GM18505 (cell line): ENCODE measurements around the gene GNG7.
"Not testable (repeated sequence)": the region's sequence is repeated elsewhere in the genome, so short reads cannot be mapped to it uniquely, and the experiment has no call there.

Experiments
- ATAC-seq: cut with Tn5 transposase; IDR thresholded peaks from one replicate; pipeline ENCODE4 v1.9.1; 2021; ENCODE audit not compliant: unreplicated experiment
- POLR2A ChIP-seq: IDR thresholded peaks from 4 replicates; pipeline ENCODE4 v1.6.1; 2011; ENCODE audit warnings: borderline replicate concordance; ENCODE audit not compliant: insufficient read depth, insufficient read length; ENCODE audit errors: extremely low read depth

The GNG7 gene

DNA sequence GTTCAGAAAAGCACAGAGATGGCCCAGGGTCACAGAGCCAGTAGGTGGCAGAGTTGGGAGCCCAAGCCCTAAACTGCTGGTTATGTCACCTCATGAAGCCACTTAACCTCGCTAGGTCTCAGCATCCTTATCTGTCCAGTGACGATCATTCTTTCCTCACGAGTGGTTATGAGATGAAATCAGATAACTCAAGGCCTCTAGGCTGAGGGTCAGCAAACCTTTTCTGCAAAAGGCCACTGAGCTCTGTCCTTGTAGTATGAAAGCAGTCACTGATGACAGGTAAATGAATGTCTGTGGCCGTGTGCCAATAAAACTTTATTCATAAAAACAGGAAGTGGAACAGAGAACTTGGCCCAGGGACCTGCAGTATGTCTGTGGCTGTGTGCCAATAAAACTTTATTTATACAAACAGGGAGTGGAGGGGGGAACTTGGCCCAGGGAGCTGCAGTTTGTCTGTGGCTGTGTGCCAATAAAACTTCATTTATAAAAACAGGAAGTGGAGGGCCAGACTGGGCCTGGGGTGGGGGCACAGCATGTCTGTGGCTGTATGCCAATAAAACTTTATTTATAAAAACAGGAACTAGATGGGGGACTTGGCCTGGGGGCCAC, 71.2 kb downstream of the GNG7 start:
- ATAC-seq, result no peak

DNA sequence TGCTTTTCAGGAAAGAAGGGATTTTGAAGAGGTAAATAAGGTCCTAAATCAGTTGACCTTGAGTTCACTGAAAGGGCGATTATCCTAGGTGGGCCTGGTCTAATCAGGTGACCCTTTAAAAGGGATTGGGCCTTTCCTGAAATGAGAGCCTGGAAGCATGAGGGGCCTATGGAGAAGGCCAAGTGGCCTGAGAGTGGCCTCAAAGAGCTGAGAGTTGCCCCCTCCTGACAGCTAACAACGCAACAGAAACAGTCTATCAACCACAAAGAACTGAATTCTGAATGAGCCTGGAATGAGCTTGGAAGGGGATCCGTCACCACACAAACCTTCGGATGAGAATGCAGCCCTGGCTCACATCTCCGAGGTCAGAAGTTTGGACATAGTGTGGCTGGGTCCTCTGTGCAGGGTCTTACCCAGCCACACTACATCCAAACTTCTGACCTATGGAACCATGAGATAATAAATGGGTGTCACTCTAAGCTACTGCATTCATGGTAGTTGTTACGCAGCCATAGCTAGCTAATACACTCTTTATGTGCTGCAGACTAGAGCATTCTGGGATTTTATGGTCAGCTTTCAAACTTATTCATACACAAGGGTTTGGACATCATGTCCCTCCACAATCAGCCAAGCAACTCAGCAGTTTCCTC, 72.0 kb downstream of the GNG7 start:
- no peak for ATAC-seq

More for the DNA sequence above, 71.2 kb downstream of the GNG7 start:
- no peak for TF ChIP-seq POLR2A

DNA sequence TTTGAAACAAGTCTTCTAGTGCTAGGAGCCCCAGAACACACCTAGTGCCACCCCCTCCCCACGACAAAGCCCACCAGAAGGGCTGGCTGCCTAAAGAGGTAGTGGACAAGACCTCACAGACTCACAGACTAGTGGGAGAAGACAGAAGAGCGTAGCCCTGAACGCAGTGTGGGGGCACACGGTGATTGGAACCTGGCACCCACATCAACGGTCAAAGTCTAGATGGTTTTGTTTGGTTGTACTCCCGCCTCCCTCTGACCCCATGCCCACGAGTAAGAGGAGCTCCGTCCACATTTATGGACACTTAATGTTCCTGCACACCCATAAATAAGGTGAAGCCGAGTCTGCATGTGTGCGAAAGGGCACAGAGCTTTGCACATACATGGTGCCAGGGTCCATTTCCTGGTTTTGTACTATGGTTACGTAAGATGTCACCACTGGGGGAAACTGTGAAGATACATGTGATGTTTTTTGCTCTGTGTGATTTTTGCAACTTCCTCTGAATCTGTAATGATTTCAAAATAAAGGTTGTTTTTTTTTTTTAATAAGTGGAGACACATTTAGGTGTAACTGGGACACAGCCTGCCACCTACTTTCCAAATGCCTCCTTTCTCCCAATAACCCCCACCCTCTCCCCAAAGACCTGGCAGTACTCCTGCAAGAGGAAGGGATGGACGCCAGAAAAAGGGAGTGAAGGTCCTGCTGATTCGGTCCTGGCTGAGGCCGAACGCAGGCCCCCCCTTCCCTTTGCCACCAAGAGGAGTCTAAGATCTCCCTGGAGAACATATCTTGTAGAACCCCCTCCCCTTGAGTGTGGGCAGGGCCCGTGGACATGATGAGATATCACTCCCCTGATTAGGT, 72.8 kb downstream of the GNG7 start:
- no peak for ATAC-seq
- no peak for TF ChIP-seq POLR2A

More for the DNA sequence above, 72.0 kb downstream of the GNG7 start:
- no peak for TF ChIP-seq POLR2A

DNA sequence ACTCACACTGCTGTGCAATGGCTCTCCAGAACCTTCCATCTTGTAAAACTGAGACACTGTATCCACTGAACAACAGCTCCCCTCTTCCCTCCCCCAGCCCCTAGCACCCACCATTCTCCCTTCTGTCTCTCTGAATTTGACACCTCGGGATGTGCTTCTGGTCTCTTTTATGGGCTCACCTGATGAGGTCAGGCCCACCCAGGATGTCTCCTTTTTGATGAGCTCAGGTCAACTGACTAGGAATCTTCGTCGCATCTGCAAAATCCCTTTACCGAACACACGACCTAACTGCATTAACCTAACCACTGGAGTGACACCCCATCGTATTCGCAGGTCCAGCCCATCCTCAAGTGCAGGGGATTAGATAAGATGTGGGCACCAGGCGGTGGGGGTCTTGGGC, 73.9 kb downstream of the GNG7 start:
- ATAC-seq, result no peak
- TF ChIP-seq POLR2A, result no peak

DNA sequence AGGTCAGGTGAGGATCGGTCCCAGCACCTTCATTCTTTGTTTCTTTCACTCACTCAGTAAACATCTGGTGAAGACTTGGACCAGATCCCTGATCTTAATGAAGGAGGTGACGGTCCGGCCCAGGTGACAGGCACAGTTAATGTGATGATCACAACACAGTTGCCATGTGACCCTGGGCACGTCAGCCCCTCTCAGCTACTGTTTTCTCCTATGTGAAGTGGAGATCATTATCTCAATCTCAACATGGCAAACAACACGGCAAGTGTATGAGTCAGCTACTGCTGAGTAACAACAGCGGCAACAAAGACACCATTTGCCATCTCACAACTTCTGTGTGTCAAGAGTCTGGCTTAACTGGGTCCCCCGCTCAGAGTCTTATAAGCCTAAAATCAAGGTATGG, 74.6 kb downstream of the GNG7 start:
- no peak for ATAC-seq
- TF ChIP-seq POLR2A, result no peak

DNA sequence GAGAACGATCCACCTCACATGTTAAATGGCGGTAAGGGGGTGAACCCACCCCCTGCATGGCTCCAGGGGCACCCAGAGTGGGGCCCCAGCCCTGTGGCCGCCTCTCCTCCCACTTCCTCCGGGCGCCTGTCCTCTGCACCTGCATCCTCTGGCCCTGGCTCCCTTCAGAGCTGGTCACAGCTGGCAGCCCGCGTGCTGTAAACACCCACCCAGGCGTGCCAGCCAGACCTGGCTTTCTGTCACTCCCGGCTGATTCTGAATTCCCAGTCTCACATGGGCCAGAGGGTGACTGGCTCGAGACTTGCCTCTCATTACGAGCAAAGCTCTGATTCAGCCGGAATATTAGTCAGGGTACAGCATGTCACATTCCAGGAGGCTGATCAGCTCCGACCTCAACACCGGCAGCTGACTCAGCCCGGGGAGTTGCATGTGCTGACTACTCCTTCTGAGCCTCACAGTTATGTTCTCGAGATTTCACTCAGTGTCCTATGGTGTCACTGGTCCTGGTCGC, 75.1 kb downstream of the GNG7 start:
- no peak for TF ChIP-seq POLR2A
- no peak for ATAC-seq

DNA sequence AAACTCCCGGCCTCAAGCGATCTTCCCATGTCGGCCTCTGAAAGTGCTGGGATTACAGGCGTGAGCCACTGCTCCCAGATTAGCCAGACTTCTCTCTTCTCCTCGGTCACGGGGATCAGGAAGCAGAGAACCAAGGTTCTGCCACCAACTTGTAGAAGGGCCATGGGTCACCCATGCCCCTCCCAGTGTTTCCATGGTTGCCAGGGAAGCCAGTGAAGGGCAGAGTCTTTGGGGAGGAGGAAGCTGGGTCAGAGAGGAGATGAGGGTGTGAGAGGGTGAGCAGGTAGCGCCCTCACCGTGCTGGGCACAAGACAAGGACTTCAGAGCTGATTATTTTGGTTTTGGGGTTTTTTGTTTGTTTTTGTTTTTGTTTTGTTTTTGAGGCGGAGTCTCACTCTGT, 77.1 kb downstream of the GNG7 start:
- ATAC-seq, result no peak

DNA sequence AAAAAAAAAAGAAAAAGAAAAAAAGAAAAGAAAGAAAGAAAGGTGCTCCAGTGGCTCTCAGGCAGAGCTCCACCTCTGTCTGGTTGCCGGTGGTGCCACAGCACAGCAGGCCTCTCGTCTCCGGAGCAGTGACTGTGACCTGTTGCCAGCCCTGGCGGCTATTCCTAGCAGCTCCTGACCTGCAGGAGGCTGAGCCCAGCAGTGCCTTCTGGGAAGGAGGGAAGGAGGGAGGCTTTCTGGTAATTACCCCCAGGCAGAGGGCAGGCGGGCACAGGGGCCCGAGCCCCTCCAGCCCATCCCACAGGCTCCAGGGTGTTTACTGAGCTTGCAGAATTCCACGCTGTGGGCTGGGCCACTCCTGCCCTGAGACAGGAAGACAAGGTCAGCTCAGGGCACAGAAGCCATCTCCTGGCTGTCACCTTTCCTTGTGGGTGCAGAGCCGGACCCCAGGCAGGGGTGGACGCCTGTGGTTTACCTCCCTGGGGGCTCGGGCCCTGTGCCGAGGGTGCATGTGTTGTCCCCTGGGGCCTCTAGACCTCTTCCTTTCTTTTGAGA, 77.9 kb downstream of the GNG7 start:
- ATAC-seq, result no peak
- TF ChIP-seq POLR2A, result no peak

More for the DNA sequence above, 77.1 kb downstream of the GNG7 start:
- no peak for TF ChIP-seq POLR2A

DNA sequence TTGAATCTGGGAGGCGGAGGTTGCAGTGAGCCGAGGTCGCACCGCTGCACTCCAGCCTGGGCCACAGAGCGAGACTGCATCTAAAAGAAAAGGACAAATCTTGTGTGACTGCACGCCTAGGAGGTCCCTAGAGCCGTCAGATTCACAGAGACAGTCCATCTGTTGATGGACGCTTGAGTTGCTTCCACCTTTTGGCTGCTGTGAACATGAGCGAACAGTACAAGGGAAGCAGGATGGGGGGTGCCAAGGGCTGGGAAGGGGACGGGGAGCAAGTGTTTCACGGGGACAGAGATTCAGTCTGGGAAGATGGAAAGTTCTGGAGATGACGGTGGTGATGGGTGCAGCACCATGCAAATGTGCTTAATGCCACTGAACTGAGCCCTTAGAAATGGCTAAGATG, 78.7 kb downstream of the GNG7 start:
- no peak for ATAC-seq
- no peak for TF ChIP-seq POLR2A

DNA sequence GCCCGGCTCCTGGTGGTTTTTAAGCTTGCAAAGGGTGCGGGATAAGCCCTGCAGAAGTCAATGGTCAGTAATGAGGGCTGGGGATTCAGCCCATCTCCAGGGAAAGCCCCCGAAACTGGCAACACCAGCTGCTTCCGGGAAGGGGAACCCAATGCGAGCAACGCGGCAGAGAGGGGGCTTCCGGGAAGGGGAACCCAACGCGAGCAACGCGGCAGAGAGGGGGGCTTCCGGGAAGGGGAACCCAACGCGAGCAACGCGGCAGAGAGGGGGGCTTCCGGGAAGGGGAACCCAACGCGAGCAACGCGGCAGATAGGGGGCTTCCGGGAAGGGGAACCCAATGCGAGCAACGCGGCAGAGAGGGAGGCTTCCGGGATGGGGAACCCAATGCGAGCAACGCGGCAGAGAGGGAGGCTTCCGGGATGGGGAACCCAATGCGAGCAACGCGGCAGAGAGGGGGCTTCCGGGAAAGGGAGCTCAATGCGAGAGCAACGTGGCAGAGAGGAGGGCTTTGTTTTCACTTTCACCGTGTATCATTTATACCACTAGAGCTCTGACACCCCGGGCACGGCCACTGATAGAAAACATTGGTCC, 80.0 kb downstream of the GNG7 start:
- not testable (repeated sequence) for ATAC-seq
- TF ChIP-seq POLR2A, result peak; percentile 37

DNA sequence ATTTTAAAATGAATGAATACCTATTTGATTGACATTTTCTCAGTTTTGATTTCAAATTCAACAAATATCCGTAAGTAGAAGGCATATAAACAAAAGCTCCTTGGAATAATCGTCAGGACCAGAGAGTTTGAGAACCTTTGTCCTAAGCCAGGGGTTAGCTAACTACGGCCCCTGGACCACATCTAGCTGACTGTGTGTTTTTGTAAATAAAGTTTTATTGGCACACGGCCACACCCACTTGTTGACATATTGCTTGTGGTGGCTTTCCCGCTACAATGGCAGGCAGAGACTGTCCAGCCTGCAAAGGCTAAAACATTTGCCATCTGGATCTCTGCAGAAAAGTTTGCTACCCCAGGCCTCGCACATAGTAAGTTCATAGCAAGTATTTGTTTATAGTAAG, 83.4 kb downstream of the GNG7 start:
- ATAC-seq, result no peak

DNA sequence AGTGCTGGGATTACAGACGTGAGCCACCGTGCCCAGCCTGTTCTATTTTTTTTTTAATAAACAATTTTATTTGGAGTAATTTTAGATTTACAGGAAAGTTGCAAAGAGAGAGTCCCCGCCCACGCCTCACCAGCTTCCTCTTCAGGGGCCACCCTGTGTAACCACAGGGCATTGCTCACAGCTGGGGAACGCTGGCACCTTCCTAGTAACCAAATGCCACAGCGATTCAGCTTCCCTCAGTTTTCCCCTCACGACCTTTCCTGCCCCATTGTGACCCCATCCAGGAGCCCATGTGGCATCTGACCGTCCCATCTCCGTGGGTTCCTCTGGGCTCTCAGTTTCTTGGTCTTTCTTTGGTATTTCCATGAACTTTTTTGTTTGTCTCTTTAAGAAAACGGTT, 83.9 kb downstream of the GNG7 start:
- no peak for ATAC-seq
- TF ChIP-seq POLR2A, result no peak

More for the DNA sequence above, 83.4 kb downstream of the GNG7 start:
- no peak for TF ChIP-seq POLR2A
